ENCODE data around the gene PKD1.

DNA sequence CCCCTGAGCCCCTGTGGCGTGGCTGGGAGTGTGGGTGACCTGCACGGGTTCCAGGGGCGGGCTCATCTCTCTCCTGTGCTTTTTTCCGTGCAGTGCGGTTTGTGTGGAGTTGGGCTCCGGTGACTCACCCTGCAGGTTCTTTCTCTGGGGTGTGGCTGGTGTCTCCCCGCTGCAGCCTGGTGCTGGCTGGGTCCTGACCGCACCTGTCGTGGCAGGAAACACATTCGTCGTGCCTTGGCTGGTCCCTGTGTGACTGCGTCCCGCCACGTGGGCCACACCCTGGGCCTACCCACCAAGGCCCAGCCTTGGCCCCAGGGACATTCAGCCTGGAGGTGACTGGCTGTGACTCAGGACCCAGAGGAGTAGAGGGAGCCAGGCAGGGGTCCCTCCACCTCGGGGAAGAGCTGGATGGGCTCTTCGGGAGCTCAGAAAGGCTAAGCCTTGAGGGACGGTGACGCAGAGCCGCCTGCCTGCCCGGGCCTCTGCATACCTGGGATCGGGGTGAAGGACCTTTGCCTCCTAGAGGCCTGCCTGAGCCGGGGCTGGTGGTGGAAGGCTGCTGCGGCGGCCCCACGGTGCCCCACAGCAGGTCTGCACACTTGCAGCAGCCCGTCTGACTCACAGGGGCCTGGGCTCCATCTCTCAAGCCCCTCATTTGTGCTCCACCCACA, 27.6 kb upstream of the PKD1 start:
- no peak for TF ChIP-seq EZH2 (IDR thresholded peaks at IDR 0.05; ENCODE audit: low read length, unreplicated experiment)
- TF ChIP-seq, protein P1, sequence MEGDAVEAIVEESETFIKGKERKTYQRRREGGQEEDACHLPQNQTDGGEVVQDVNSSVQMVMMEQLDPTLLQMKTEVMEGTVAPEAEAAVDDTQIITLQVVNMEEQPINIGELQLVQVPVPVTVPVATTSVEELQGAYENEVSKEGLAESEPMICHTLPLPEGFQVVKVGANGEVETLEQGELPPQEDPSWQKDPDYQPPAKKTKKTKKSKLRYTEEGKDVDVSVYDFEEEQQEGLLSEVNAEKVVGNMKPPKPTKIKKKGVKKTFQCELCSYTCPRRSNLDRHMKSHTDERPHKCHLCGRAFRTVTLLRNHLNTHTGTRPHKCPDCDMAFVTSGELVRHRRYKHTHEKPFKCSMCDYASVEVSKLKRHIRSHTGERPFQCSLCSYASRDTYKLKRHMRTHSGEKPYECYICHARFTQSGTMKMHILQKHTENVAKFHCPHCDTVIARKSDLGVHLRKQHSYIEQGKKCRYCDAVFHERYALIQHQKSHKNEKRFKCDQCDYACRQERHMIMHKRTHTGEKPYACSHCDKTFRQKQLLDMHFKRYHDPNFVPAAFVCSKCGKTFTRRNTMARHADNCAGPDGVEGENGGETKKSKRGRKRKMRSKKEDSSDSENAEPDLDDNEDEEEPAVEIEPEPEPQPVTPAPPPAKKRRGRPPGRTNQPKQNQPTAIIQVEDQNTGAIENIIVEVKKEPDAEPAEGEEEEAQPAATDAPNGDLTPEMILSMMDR (conservative IDR thresholded peaks at IDR 0.05; ENCODE audit: low read depth, low read length), result no peak
